Muscle of arm (tissue), 12 donors: ENCODE measurements around the gene TMEM39B. TPM values are rescaled to one million over a fixed set of nuclear protein-coding genes. Genes with fewer than 3 reads are reported as not detected.
"Not testable (repeated sequence)": the region's sequence is repeated elsewhere in the genome, so short reads cannot be mapped to it uniquely, and the experiment has no call there.

Experiments used
- DNase-seq: peaks from one replicate; pipeline ENCODE4 v3.0.0-alpha.2; 2013
- polyA plus RNA-seq, 12 donors: library from polyadenylated mRNA; unstranded; fragments of 120-200 nt; gene quantifications; one replicate each; pipeline ENCODE4 v1.2.1, GENCODE V29; 2013; ENCODE audit not compliant: insufficient read length in 12 of 12

TMEM39B gene
- polyA plus RNA-seq, 12 donors = 7.2 to 21.3 (median 14.0) TPM; not detected in 1

GRCh38 chr1:32147799-32148198, 75.1 kb downstream of the TMEM39B start:
- DNase-seq = not testable (repeated sequence)

GRCh38 chr1:32150847-32151246, 78.1 kb downstream of the TMEM39B start:
- DNase-seq = no peak

GRCh38 chr1:32151319-32151787, 78.6 kb downstream of the TMEM39B start:
- DNase-seq = peak; percentile 61

Other genes starting within 250 kb of the TMEM39B start
- 100 to 1,000 TPM; 221 to 863 (median 252) TPM for gene PTP4A2, start 134.6 kb upstream of the TMEM39B start, polyA plus RNA-seq
- 100 to 1,000 TPM in 11 of 12 donors, not detected in 1; 131 to 170 (median 142) TPM for gene KHDRBS1, start 59.1 kb upstream of the TMEM39B start, polyA plus RNA-seq
- gene KPNA6, start 35.1 kb downstream of the TMEM39B start, polyA plus RNA-seq = 10 to 100 TPM; 23.1 to 79.2 (median 29.4) TPM
- gene TXLNA, start 106.7 kb downstream of the TMEM39B start, polyA plus RNA-seq = 100 to 1,000 TPM in 1 of 12 donors, 10 to 100 TPM in 11; 23.8 to 173 (median 35.3) TPM
- gene CCDC28B, start 127.7 kb downstream of the TMEM39B start, polyA plus RNA-seq = 10 to 100 TPM in 11 of 12 donors, not detected in 1; 20.2 to 82.0 (median 42.3) TPM
- gene IQCC, start 132.7 kb downstream of the TMEM39B start, polyA plus RNA-seq = 1 to 10 TPM in 10 of 12 donors, not detected in 2; 2.4 to 4.9 (median 2.7) TPM
- gene DCDC2B, start 136.2 kb downstream of the TMEM39B start, polyA plus RNA-seq = 1 to 10 TPM in 2 of 12 donors, under 1 TPM in 8, not detected in 2; 0.17 to 1.3 (median 0.47) TPM
- gene TMEM234, start 149.4 kb downstream of the TMEM39B start, polyA plus RNA-seq = 10 to 100 TPM in 4 of 12 donors, 1 to 10 TPM in 6, not detected in 2; 7.8 to 19.5 (median 9.4) TPM
- gene EIF3I, start 149.5 kb downstream of the TMEM39B start, polyA plus RNA-seq = 100 to 1,000 TPM in 10 of 12 donors, 10 to 100 TPM in 1, not detected in 1; 71.5 to 178 (median 160) TPM
- 1 to 10 TPM in 10 of 12 donors, not detected in 2; 3.2 to 5.1 (median 3.8) TPM for gene FAM167B, start 174.3 kb downstream of the TMEM39B start, polyA plus RNA-seq
- gene LCK, start 178.3 kb downstream of the TMEM39B start, polyA plus RNA-seq = 1 to 10 TPM in 3 of 12 donors, under 1 TPM in 7, not detected in 2; 0.49 to 4.2 (median 0.69) TPM
- 10 to 100 TPM in 11 of 12 donors, not detected in 1; 34.9 to 80.1 (median 45.8) TPM for gene HDAC1, start 219.1 kb downstream of the TMEM39B start, polyA plus RNA-seq